HepG2 (cell line): ENCODE data around the gene TCF20. TPM values are rescaled to one million over a fixed set of nuclear protein-coding genes. Genes with fewer than 3 reads are reported as not detected.

Experiments
- GLI4 ChIP-seq: sonication (generic); formaldehyde crosslinking; IDR thresholded peaks from 2 replicates; pipeline ENCODE4 v1.5.1; 2020; ENCODE audit warnings: missing genetic modification reagents, mild to moderate bottlenecking, moderate library complexity, borderline replicate concordance
- IKZF4 ChIP-seq: sonication (generic); formaldehyde crosslinking; IDR thresholded peaks from 2 replicates; pipeline ENCODE4 v1.5.1; 2020; ENCODE audit warnings: borderline replicate concordance, mild to moderate bottlenecking, low read depth, missing genetic modification reagents; ENCODE audit errors: not compliant biosample characterization
- KDM2A ChIP-seq: sonication (generic); formaldehyde crosslinking; IDR thresholded peaks from 2 replicates; pipeline ENCODE4 v1.4.0; 2020; ENCODE audit warnings: low read depth, missing genetic modification reagents, borderline replicate concordance
- KLF9 ChIP-seq: IDR thresholded peaks from 2 replicates; pipeline ENCODE4 v1.6.1; 2016; ENCODE audit warnings: low read depth
- MEIS2 ChIP-seq: sonication (generic); formaldehyde crosslinking; IDR thresholded peaks from 2 replicates; pipeline ENCODE4 v1.9.0; 2021; ENCODE audit warnings: mild to moderate bottlenecking, missing genetic modification reagents
- SALL1 ChIP-seq: sonication (generic); formaldehyde crosslinking; IDR thresholded peaks from 2 replicates; pipeline ENCODE4 v1.8.0; 2022; ENCODE audit warnings: mild to moderate bottlenecking, missing genetic modification reagents
- SIN3B ChIP-seq: fragments of 150-350 bp; IDR thresholded peaks from 2 replicates; pipeline ENCODE4 v1.6.1; 2014; ENCODE audit warnings: low read length
- SKI ChIP-seq: fragments of 450-650 bp; IDR thresholded peaks from one replicate; pipeline ENCODE4 v1.6.1; 2018; ENCODE audit warnings: mild to moderate bottlenecking; ENCODE audit not compliant: partially characterized antibody
- ZNF205 ChIP-seq: IDR thresholded peaks from 2 replicates; pipeline ENCODE4 v1.6.1; 2018; ENCODE audit warnings: missing biosample characterization, missing genetic modification reagents
- ZNF260 ChIP-seq: sonication (generic); formaldehyde crosslinking; IDR thresholded peaks from 2 replicates; pipeline ENCODE4 v1.4.0; 2020; ENCODE audit warnings: missing genetic modification reagents, low read depth, mild to moderate bottlenecking, borderline replicate concordance
- ZNF792 ChIP-seq: IDR thresholded peaks from 2 replicates; pipeline ENCODE4 v1.6.1; 2016
- ZNF816 ChIP-seq: sonication (generic); formaldehyde crosslinking; IDR thresholded peaks from 2 replicates; pipeline ENCODE4 v1.8.0; 2022; ENCODE audit warnings: missing genetic modification reagents, mild to moderate bottlenecking, borderline replicate concordance
- ZNF891 ChIP-seq: sonication (generic); formaldehyde crosslinking; IDR thresholded peaks from 2 replicates; pipeline ENCODE4 v1.5.0; 2020; ENCODE audit warnings: mild to moderate bottlenecking, missing genetic modification reagents
- polyA plus RNA-seq, 8 experiments: library from polyadenylated mRNA; depleted of rRNA in 3 of 8; stranded (reverse) in 7 of 8; unstranded in 1 of 8; fragments of >200 nt; fragmentation: Illumina TruSeq in 4 of 8; extraction: Trizol in 4 of 8; gene quantifications; 2 replicates each; pipeline versions ENCODE4 v1.2.1 to v1.2.3, GENCODE V29; 2011 to 2016; ENCODE audit warnings: low read depth in 4 of 8, missing spikeins in 1 of 8, mixed read lengths in 1 of 8; ENCODE audit not compliant: insufficient read depth in 1 of 8
- total RNA-seq, 5 experiments: library from RNA; depleted of rRNA; stranded (reverse); fragments of >200 nt; fragmentation: Illumina TruSeq; extraction: Trizol; gene quantifications; 2 replicates each; pipeline ENCODE4 v1.2.3, GENCODE V29; 2016; ENCODE audit warnings: low read depth in 1 of 5
- TF ChIP-seq, protein P1 (sequence below): sonication (generic); formaldehyde crosslinking; IDR thresholded peaks from 2 replicates; pipeline ENCODE4 v1.4.0; 2020; ENCODE audit warnings: missing genetic modification reagents, borderline replicate concordance
- TF ChIP-seq, protein P2 (sequence below): sonication (generic); formaldehyde crosslinking; conservative IDR thresholded peaks from 2 replicates; pipeline ENCODE4 v1.5.0; 2020; ENCODE audit warnings: missing genetic modification reagents
- TF ChIP-seq, protein P3 (sequence below): conservative IDR thresholded peaks from 2 replicates; pipeline ENCODE4 v1.6.1; 2018; ENCODE audit warnings: missing genetic modification reagents
- TF ChIP-seq, protein P4 (sequence below): sonication (generic); formaldehyde crosslinking; IDR thresholded peaks from 2 replicates; pipeline ENCODE4 v1.4.0; 2020; ENCODE audit warnings: mild to moderate bottlenecking, missing genetic modification reagents
- TF ChIP-seq, protein P5 (sequence below): IDR thresholded peaks from 2 replicates; pipeline ENCODE4 v1.6.1; 2016; ENCODE audit warnings: missing biosample characterization, missing genetic modification reagents, low read depth
- TF ChIP-seq, protein P6 (sequence below): IDR thresholded peaks from 2 replicates; pipeline ENCODE4 v1.6.1; 2016; ENCODE audit warnings: mild to moderate bottlenecking

Gene TCF20
- total and polyA plus RNA-seq, 2 of the 13 experiments (the other 11 are each of a cell fraction or from before 2014, with no cell fraction given): 12.8 to 23.7 TPM

DNA sequence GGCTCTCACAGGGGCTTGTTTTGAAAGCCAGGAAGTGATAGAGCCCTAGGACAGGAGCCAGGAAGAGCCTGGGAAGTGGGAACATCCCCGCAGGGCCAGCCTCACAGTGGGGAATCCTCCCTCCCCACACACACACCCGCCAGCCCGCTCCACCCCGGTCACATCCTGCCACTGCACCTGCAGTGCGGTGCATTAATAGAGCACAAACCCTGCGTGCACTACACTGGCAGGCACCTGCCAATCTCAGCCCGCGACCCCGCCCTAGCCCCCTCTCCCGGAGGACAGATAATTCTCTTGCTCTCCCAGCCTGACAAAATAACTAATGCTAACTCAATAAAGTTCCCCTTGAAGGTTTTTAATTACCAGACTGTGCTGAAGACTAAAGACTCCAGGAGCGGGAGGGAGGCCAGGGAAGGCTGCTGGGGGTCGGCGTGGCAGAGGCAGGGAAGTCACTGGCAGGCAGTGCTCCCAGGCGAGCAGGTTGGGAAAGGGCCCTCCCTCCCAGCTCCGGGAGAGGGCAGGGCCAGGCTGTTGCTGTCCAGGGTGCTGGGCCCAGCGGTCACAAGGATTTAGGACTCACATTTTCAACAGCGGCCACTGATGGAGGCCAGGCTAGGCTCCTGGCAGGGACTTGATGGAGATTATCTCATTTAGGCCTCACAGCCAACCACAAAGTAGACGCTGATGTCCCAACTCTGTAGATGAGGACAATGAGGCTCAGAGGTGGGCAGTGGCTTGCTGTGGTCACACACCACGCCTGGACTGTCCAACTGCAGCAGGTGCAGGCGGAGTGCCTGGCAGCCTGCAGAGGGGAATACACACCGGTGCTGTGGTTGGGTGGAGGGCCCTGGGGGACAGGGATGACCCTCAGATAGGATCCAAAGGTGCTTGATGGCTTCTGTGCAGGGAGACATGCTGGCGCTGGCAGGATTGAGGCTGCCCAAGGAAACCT is 23.9 kb upstream of the TCF20 start (continued):
- TF ChIP-seq, protein P1, sequence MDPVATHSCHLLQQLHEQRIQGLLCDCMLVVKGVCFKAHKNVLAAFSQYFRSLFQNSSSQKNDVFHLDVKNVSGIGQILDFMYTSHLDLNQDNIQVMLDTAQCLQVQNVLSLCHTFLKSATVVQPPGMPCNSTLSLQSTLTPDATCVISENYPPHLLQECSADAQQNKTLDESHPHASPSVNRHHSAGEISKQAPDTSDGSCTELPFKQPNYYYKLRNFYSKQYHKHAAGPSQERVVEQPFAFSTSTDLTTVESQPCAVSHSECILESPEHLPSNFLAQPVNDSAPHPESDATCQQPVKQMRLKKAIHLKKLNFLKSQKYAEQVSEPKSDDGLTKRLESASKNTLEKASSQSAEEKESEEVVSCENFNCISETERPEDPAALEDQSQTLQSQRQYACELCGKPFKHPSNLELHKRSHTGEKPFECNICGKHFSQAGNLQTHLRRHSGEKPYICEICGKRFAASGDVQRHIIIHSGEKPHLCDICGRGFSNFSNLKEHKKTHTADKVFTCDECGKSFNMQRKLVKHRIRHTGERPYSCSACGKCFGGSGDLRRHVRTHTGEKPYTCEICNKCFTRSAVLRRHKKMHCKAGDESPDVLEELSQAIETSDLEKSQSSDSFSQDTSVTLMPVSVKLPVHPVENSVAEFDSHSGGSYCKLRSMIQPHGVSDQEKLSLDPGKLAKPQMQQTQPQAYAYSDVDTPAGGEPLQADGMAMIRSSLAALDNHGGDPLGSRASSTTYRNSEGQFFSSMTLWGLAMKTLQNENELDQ (CRISPR knock-in tag): peak; percentile 93; the same call in 1 of the 2 replicates
- TF ChIP-seq, protein P2, sequence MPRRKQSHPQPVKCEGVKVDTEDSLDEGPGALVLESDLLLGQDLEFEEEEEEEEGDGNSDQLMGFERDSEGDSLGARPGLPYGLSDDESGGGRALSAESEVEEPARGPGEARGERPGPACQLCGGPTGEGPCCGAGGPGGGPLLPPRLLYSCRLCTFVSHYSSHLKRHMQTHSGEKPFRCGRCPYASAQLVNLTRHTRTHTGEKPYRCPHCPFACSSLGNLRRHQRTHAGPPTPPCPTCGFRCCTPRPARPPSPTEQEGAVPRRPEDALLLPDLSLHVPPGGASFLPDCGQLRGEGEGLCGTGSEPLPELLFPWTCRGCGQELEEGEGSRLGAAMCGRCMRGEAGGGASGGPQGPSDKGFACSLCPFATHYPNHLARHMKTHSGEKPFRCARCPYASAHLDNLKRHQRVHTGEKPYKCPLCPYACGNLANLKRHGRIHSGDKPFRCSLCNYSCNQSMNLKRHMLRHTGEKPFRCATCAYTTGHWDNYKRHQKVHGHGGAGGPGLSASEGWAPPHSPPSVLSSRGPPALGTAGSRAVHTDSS: no peak
- TF ChIP-seq, protein P3, sequence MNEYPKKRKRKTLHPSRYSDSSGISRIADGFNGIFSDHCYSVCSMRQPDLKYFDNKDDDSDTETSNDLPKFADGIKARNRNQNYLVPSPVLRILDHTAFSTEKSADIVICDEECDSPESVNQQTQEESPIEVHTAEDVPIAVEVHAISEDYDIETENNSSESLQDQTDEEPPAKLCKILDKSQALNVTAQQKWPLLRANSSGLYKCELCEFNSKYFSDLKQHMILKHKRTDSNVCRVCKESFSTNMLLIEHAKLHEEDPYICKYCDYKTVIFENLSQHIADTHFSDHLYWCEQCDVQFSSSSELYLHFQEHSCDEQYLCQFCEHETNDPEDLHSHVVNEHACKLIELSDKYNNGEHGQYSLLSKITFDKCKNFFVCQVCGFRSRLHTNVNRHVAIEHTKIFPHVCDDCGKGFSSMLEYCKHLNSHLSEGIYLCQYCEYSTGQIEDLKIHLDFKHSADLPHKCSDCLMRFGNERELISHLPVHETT: peak; percentile 67
- TF ChIP-seq SALL1 (CRISPR knock-in tag): peak; percentile 82
- 0 out of 2 replicates have a peak, but pooled peaks have one; percentile 39 for TF ChIP-seq ZNF205 (CRISPR knock-in tag)
- TF ChIP-seq ZNF792 (CRISPR knock-in tag): 0 out of 2 replicates have a peak, but pooled peaks have one; percentile 74
- TF ChIP-seq, protein P4, sequence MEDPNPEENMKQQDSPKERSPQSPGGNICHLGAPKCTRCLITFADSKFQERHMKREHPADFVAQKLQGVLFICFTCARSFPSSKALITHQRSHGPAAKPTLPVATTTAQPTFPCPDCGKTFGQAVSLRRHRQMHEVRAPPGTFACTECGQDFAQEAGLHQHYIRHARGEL (CRISPR knock-in tag): no peak
- TF ChIP-seq IKZF4: no peak
- TF ChIP-seq ZNF260: no peak
- TF ChIP-seq KDM2A (CRISPR knock-in tag): peak; percentile 62; the same call in 1 of the 2 replicates
- TF ChIP-seq, protein P5, sequence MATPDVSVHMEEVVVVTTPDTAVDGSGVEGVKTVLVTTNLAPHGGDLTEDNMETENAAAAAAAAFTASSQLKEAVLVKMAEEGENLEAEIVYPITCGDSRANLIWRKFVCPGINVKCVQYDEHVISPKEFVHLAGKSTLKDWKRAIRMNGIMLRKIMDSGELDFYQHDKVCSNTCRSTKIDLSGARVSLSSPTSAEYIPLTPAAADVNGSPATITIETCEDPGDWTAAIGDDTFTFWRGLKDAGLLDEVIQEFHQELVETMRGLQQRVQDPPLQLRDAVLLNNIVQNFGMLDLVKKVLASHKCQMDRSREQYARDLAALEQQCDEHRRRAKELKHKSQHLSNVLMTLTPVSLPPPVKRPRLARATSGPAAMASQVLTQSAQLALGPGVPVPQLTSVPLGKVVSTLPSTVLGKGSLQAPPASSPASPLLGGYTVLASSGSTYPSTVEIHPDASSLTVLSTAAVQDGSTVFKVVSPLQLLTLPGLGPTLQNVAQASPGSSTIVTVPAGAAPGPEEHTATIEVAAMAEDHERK (CRISPR knock-in tag): no peak
- TF ChIP-seq ZNF816 (CRISPR knock-in tag): no peak
- 0 out of 2 replicates have a peak, but pooled peaks have one; percentile 61 for TF ChIP-seq MEIS2 (CRISPR knock-in tag)
- peak; percentile 66 for TF ChIP-seq ZNF891 (CRISPR knock-in tag)
- no peak for TF ChIP-seq GLI4 (CRISPR knock-in tag)
- no peak for TF ChIP-seq KLF9
- TF ChIP-seq, protein P6, sequence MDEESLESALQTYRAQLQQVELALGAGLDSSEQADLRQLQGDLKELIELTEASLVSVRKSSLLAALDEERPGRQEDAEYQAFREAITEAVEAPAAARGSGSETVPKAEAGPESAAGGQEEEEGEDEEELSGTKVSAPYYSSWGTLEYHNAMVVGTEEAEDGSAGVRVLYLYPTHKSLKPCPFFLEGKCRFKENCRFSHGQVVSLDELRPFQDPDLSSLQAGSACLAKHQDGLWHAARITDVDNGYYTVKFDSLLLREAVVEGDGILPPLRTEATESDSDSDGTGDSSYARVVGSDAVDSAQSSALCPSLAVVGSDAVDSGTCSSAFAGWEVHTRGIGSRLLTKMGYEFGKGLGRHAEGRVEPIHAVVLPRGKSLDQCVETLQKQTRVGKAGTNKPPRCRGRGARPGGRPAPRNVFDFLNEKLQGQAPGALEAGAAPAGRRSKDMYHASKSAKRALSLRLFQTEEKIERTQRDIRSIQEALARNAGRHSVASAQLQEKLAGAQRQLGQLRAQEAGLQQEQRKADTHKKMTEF: peak; percentile 53; the same call in 1 of the 2 replicates
- TF ChIP-seq SIN3B: no peak
- no peak for TF ChIP-seq SKI
